GM12875 (cell line): Measurements from ENCODE around the gene RBM41.
A peak's percentile ranks its signal among the peaks of the same experiment; 100 is the strongest.

Experiments
- H3K4me3 ChIP-seq: one replicate; pipeline ENCODE4 v1.5.1; 2011; ENCODE audit warnings: low read depth, low read length, control low read depth
- TF ChIP-seq, protein P1 (sequence below): IDR thresholded peaks from 2 replicates; pipeline ENCODE4 v1.5.1; 2011; ENCODE audit warnings: low read depth, mild to moderate bottlenecking, control low read depth, inconsistent platforms, low read length, moderate library complexity, borderline replicate concordance; ENCODE audit not compliant: insufficient read depth

Gene RBM41

DNA sequence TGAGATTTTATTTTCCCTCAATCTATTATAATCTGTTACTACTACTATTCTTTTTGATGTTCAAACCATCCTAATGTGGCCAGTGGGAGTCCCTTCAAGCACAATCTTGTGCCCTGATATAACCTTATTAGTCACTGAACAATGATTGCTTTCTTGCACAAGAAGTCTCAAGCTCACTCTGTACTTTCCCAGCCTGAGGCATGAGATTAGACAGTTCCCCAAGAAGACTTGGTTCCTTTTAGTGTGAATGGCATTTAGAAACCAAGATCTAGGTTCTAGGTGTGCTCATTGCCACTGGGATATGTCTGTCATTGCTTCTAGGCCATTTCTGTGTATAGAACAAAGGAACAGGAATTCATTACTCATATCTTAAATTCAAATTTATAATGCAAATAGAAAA, 28.0 kb upstream of the RBM41 start:
- H3K4me3 ChIP-seq = no peak overlapping the region
- TF ChIP-seq, protein P1, sequence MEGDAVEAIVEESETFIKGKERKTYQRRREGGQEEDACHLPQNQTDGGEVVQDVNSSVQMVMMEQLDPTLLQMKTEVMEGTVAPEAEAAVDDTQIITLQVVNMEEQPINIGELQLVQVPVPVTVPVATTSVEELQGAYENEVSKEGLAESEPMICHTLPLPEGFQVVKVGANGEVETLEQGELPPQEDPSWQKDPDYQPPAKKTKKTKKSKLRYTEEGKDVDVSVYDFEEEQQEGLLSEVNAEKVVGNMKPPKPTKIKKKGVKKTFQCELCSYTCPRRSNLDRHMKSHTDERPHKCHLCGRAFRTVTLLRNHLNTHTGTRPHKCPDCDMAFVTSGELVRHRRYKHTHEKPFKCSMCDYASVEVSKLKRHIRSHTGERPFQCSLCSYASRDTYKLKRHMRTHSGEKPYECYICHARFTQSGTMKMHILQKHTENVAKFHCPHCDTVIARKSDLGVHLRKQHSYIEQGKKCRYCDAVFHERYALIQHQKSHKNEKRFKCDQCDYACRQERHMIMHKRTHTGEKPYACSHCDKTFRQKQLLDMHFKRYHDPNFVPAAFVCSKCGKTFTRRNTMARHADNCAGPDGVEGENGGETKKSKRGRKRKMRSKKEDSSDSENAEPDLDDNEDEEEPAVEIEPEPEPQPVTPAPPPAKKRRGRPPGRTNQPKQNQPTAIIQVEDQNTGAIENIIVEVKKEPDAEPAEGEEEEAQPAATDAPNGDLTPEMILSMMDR = no peak

DNA sequence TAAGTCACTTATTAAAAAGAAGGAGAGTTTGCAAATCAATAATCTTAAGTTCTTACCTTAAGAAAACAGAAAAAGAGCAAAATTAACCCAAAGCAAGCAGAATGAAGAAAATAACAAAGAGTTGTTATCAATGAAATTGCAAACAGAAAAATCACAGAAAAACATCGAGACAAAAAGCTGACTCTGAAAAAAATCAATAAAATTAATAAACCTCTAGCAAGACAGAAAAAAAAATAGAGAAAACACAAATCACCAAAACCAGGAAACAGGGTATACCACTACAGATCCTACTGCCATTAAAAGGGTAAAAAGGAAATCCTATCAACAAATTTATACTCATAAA, 17.3 kb upstream of the RBM41 start:
- H3K4me3 ChIP-seq = no peak overlapping the region
- TF ChIP-seq, protein P1 = no peak

DNA sequence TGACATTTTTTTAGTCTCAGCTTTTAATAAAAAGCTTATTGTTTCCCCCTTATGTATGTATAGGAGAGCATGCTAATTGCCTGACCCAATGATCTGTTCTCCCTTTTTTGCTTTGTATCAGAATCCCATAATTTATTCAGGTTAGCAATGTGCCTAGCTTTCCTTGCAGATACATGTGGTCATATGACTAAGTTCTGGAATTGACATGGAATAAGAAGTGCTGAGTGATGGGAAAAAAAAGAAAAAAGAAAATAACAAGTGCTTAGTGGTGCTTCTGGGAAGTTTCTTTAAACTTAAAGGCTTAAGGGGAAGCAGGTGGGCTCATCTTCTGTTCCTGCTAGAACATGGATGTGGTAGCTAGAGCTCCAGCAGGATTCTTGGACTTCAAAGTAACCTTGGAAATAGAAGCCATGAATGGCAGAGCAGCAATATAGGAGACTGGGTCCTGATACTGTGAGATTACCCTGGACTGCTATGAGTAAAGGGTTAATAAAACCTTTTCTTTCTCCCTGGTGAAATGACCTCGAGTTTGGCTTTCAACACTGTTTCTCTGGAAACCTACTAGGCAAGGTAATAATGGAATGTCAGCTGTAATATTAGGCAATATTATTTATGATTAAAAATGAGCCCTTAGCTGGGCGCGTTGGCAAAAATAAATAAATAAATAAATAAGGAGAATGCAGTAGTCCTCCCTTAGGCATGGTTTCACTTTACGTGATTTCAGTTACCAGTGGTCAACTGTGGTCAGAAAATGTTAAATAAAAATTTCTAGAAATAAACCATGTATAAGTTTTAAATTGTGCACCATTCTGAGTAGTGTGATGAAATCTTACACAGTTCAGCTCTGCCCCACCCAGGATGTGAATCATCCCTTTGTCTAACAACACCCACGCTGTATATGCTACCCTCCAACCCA, 16.7 kb upstream of the RBM41 start:
- no peak overlapping the region for H3K4me3 ChIP-seq
- TF ChIP-seq, protein P1 = no peak

DNA sequence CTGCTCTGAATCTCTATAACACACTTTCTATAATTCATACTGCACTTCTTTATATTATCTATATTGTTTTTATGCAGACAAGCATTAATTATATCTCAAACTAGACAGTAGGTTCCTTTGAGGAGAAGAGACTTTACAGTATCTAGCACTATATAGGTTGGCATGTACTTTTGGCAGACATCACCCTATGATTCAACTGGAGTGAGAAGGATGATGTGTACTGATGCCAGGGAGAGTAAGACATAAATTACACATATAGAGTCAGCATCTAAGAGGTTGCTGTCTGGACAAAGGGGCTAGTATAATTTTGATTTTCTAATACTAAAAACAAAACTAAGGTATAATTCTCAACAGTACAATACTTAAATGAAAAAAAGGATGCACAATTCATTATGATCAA, 5.1 kb upstream of the RBM41 start:
- TF ChIP-seq, protein P1 = no peak
- no peak overlapping the region for H3K4me3 ChIP-seq

DNA sequence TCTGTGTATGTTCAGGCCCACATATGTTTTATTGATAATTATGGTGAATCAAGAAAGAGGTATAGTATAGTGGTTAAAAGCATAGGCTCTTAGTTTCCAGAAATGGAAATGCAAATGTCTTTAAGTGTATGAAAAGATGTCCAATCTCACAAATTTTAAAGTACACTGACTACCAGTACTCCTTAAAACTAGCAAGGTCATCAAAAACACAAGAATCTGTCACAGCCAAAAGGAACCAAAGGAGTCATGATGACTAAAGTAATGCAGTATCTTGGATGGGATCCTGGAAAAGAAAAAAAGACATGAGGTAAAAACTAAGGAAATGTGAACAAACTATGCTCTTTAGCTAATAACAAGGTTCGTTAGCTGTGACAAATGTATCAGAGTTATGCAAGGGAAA, 661 bp upstream of the RBM41 start:
- H3K4me3 ChIP-seq = no peak overlapping the region
- TF ChIP-seq, protein P1 = no peak

DNA sequence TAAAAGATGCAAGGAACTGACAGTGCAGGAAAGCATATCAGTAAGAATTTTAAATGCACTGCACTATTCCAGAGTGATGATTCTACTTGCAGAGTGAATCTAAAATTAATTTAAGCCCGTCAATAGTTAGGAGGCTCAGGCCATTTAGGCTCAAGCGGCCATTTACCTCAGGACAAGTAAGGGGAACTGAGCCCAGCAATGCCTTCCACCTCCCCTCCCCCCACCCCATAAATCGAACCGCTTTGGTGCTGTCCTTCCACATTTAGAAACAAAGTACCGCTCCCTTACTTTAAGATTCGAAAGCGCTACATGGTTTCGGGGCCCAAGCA, 665 bp downstream of the RBM41 start:
- H3K4me3 ChIP-seq = peak overlapping the region; percentile 72
- TF ChIP-seq, protein P1 = no peak

DNA sequence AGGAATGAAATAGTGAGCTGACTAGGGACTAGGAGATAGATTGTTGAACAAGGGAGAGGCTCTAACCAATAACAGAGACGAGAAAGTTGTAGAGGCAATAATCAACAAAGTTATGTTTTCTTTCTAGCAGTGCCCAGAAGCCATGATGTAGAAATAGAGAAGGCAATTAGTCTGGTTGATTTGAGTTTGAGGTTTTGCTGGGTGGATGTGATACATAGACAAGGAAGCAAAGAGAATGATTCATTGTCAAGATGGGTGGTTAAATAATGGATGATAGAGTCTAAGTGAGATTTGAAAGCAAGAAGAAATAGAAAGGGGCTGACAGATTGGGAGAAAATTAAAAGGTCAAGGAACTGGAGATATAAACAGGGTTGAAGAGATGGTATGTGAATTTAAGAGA, 11.2 kb downstream of the RBM41 start:
- H3K4me3 ChIP-seq = no peak overlapping the region
- TF ChIP-seq, protein P1 = no peak
